B cell (primary cell): Measurements from ENCODE around the gene CNTN4. TPM values are rescaled to one million over a fixed set of nuclear protein-coding genes. Genes with fewer than 3 reads are reported as not detected.

Experiments used
- ATAC-seq: fragments of 200-7000 bp; cut with Tn5 transposase; one replicate; pipeline ENCODE4 v1.10.0; 2021; ENCODE audit warnings: low read depth, mild to moderate bottlenecking, moderate number of reproducible peaks, moderate library complexity
- CTCF ChIA-PET: fragments of 350-600 bp; sonication (Branson Sonifier 250); formaldehyde crosslinking; loops from one replicate; lab custom pipeline; 2021; ENCODE audit warnings: antibody characterized with exemption, inconsistent platforms; lab: Charles Lee
- POLR2A ChIA-PET: fragments of 350-600 bp; sonication (Branson Sonifier 250); formaldehyde crosslinking; loops from one replicate; lab custom pipeline; 2021; ENCODE audit warnings: antibody characterized with exemption; lab: Charles Lee
- DNase-seq: peaks from one replicate; pipeline ENCODE4 v3.0.0; 2013
- H2AFZ ChIP-seq: 2 replicates; pipeline ENCODE4 v1.6.1; 2012; ENCODE audit warnings: mild to moderate bottlenecking, low read depth, low read length; ENCODE audit not compliant: insufficient read depth, poor library complexity, severe bottlenecking
- H3K27ac ChIP-seq, 2 donors: 1 replicate in 1 of 2; 2 replicates in 1 of 2; pipeline ENCODE4 v1.5.1; 2012 to 2013; ENCODE audit warnings: low read length in 2 of 2, mild to moderate bottlenecking in 2 of 2, moderate library complexity in 1 of 2
- H3K27me3 ChIP-seq, 4 experiments: fragments of 200-600 bp in 1 of 4; sonication (generic) in 1 of 4; replicated peaks in 1 of 4; 1 replicate in 2 of 4; 2 replicates in 2 of 4; pipeline versions ENCODE4 v1.6.1 to v1.7.0; 2013 to 2016; ENCODE audit warnings: low read length in 3 of 4, mild to moderate bottlenecking in 2 of 4, mixed read lengths in 1 of 4, moderate library complexity in 1 of 4; ENCODE audit not compliant: insufficient read depth in 4 of 4, control insufficient read depth in 3 of 4; ENCODE audit errors: control extremely low read depth in 1 of 4
- H3K36me3 ChIP-seq, 2 experiments: replicated peaks in 1 of 2; 1 replicate in 1 of 2; 2 replicates in 1 of 2; pipeline versions ENCODE4 v1.6.1 to v1.7.1; 2013; ENCODE audit warnings: low read length in 1 of 2; ENCODE audit not compliant: insufficient read depth in 2 of 2, control insufficient read depth in 1 of 2; ENCODE audit errors: control extremely low read depth in 1 of 2, extremely low read depth in 1 of 2
- H3K4me1 ChIP-seq, 2 donors: fragments of 200-600 bp in 1 of 2; sonication (generic) in 1 of 2; 1 replicate in 1 of 2; 2 replicates in 1 of 2; pipeline versions ENCODE4 v1.5.1 to v1.6.1; 2013 to 2017; ENCODE audit warnings: low read length in 2 of 2; ENCODE audit not compliant: control insufficient read depth in 2 of 2, insufficient read depth in 2 of 2
- H3K4me2 ChIP-seq: replicated peaks from 2 replicates; pipeline ENCODE3; 2012; ENCODE audit warnings: mild to moderate bottlenecking, low read depth, low read length; ENCODE audit not compliant: poor library complexity, severe bottlenecking
- H3K4me3 ChIP-seq, 5 experiments: fragments of 200-600 bp in 1 of 5; sonication (generic) in 1 of 5; 1 replicate in 3 of 5; 2 replicates in 2 of 5; pipeline versions ENCODE4 v1.5.1 to v1.7.0; 2011 to 2016; ENCODE audit warnings: low read length in 4 of 5, mild to moderate bottlenecking in 4 of 5, low read depth in 2 of 5, control low read depth in 1 of 5, moderate library complexity in 1 of 5; ENCODE audit not compliant: insufficient read depth in 1 of 5; ENCODE audit errors: control extremely low read depth in 1 of 5, extremely low read depth in 1 of 5
- H3K79me2 ChIP-seq: fragments of 200-600 bp; sonication (generic); one replicate; pipeline ENCODE4 v1.6.0; 2016; ENCODE audit warnings: low read length; ENCODE audit not compliant: control insufficient read depth, insufficient read depth
- H3K9ac ChIP-seq: fragments of 200-600 bp; sonication (generic); 2 replicates; pipeline ENCODE4 v1.6.1; 2017; ENCODE audit warnings: mild to moderate bottlenecking, low read length, moderate library complexity
- H3K9me3 ChIP-seq, 3 donors: one replicate each; pipeline versions ENCODE4 v1.6.1 to v1.7.1; 2013; ENCODE audit warnings: low read length in 2 of 3; ENCODE audit not compliant: control insufficient read depth in 2 of 3, insufficient read depth in 1 of 3; ENCODE audit errors: control extremely low read depth in 1 of 3
- H4K20me1 ChIP-seq: 2 replicates; pipeline ENCODE4 v1.6.0; 2012; ENCODE audit warnings: mild to moderate bottlenecking, low read length; ENCODE audit not compliant: insufficient read depth, control insufficient read depth, poor library complexity, severe bottlenecking
- H3K27ac Mint-ChIP-seq: one replicate; pipeline ENCODE4 v1.8.0; 2021; ENCODE audit warnings: mixed read lengths
- H3K27me3 Mint-ChIP-seq: one replicate; pipeline ENCODE4 v1.8.0; 2021; ENCODE audit warnings: mixed read lengths
- H3K4me1 Mint-ChIP-seq: one replicate; pipeline ENCODE4 v1.8.0; 2021; ENCODE audit warnings: mixed read lengths
- H3K4me3 Mint-ChIP-seq: one replicate; pipeline ENCODE4 v1.8.0; 2021; ENCODE audit warnings: mixed read lengths
- H3K9me3 Mint-ChIP-seq: one replicate; pipeline ENCODE4 v1.8.0; 2022; ENCODE audit warnings: mixed read lengths; ENCODE audit not compliant: insufficient read depth
- EZH2 ChIP-seq: IDR thresholded peaks from 2 replicates; pipeline ENCODE4 v1.6.1; 2012; ENCODE audit warnings: borderline replicate concordance, low read depth, mild to moderate bottlenecking, moderate library complexity, low read length; ENCODE audit not compliant: insufficient read depth, poor library complexity, severe bottlenecking
- WGBS: methylation state at CpG from one replicate; pipeline ENCODE4 v1.1.5; 2013; ENCODE audit warnings: missing lambda C conversion rate; ENCODE audit not compliant: insufficient coverage; 5-methylcytosine and 5-hydroxymethylcytosine counted together
- intact Hi-C: fragments of 100-400 bp; cut with micrococcal nuclease; formaldehyde crosslinking; loops from one replicate; pipeline ENCODE4 v1.10.0; 2022
- polyA plus RNA-seq: library from polyadenylated mRNA; depleted of rRNA; stranded (reverse); fragments of >200 nt; gene quantifications from 2 replicates; pipeline ENCODE4 v1.2.3, GENCODE V29; 2012
- total RNA-seq, 2 donors: library from RNA; stranded (reverse); fragments of 120-200 nt in 1 of 2; gene quantifications; 1 replicate in 1 of 2; 2 replicates in 1 of 2; pipeline versions ENCODE4 v1.2.3 to v1.2.4, GENCODE V29; 2013 to 2022
- TF ChIP-seq, protein P1 (sequence below): fragments of 200-600 bp; IDR thresholded peaks from one replicate; pipeline ENCODE4 v1.8.0; 2022; ENCODE audit warnings: antibody characterized with exemption, mild to moderate bottlenecking

CNTN4 gene
- total and polyA plus RNA-seq, 2 donors (not counting 1 experiment from before 2014, with no cell fraction given), result 0.05 TPM; not detected in 1

DNA sequence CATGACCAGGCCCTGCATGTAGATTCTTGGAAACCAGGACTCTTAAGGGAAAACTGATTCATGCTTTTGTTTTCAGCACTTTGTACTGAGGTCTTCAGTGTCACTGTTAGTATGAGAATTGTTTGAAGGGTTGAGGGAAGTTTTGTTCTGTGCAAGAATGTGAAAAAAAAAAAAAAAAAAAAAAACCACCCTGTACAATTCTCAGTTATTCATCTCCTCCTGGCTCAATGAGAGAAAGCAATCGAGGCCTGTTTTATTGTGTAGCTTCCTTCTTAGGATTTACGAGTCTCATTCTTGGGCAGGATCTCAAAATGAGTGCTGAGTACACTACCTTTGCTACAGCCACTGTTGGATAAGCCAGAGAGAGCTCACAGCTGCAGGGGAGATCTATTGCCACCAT, 469.5 kb downstream of the CNTN4 start:
- H3K9me3 Mint-ChIP-seq, result peaks cover 2% of the 10 kb centered on the region
- no peak overlapping the region for H3K9ac ChIP-seq
- H3K9me3 ChIP-seq, result peaks cover 0 to 5% (median 0%) of the 10 kb centered on the region in 3 donors
- H3K27me3 Mint-ChIP-seq, result no peaks in the 10 kb centered on the region
- H3K79me2 ChIP-seq, result no peaks in the 10 kb centered on the region
- no peak for DNase-seq
- H2AFZ ChIP-seq, result no peak overlapping the region
- POLR2A ChIA-PET, result no interaction called here
- no peak for ATAC-seq
- CTCF ChIA-PET, result no interaction called here
- 62% methylated on average over 2 of the region's 2 CpGs for WGBS
- H3K4me3 ChIP-seq, result no peak overlapping the region
- no peaks in the 10 kb centered on the region for H3K4me1 ChIP-seq
- H3K27ac ChIP-seq, result no peak overlapping the region
- TF ChIP-seq, protein P1, sequence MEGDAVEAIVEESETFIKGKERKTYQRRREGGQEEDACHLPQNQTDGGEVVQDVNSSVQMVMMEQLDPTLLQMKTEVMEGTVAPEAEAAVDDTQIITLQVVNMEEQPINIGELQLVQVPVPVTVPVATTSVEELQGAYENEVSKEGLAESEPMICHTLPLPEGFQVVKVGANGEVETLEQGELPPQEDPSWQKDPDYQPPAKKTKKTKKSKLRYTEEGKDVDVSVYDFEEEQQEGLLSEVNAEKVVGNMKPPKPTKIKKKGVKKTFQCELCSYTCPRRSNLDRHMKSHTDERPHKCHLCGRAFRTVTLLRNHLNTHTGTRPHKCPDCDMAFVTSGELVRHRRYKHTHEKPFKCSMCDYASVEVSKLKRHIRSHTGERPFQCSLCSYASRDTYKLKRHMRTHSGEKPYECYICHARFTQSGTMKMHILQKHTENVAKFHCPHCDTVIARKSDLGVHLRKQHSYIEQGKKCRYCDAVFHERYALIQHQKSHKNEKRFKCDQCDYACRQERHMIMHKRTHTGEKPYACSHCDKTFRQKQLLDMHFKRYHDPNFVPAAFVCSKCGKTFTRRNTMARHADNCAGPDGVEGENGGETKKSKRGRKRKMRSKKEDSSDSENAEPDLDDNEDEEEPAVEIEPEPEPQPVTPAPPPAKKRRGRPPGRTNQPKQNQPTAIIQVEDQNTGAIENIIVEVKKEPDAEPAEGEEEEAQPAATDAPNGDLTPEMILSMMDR, result no peak
- no peak for TF ChIP-seq EZH2
- intact Hi-C loops, result no loop called here
- no peaks in the 10 kb centered on the region for H3K4me1 Mint-ChIP-seq
- H3K27me3 ChIP-seq, result no peaks in the 10 kb centered on the region
- H3K27ac Mint-ChIP-seq, result no peak overlapping the region
- H3K4me3 Mint-ChIP-seq, result no peak overlapping the region
- no peaks in the 10 kb centered on the region for H3K36me3 ChIP-seq
- no peaks in the 10 kb centered on the region for H4K20me1 ChIP-seq
- H3K4me2 ChIP-seq, result no peak overlapping the region

DNA sequence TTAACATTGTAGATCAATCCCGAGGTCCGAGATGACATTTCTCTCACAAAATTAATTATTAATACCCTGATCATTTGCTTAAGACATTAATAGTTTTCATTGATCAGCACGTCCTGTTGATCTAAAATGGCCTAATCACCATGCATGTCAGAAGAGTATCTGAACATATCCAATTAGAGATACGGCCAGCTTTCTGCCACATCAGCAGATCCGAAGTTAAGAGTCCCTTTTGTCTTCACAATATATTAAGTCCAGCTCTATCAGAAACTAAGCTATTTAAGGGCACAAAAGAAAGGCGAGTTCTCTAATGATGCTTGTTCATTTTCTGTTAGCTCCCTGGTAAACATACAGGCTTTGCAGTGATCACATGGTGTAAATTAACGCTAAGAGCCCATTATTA, 470.3 kb downstream of the CNTN4 start:
- H3K79me2 ChIP-seq, result no peaks in the 10 kb centered on the region
- no peaks in the 10 kb centered on the region for H4K20me1 ChIP-seq
- H3K9me3 ChIP-seq, result peaks cover 0 to 5% (median 0%) of the 10 kb centered on the region in 3 donors
- intact Hi-C loops, result no loop called here
- no peak overlapping the region for H3K4me2 ChIP-seq
- Mint-ChIP-seq H3K27me3 (no peaks in the 10 kb centered on the region), H3K27ac (no peak overlapping the region), H3K9me3 (peaks cover 2% of the 10 kb centered on the region), H3K4me1 (no peaks in the 10 kb centered on the region), H3K4me3 (no peak overlapping the region)
- no peaks in the 10 kb centered on the region for H3K36me3 ChIP-seq
- no peak overlapping the region for H3K4me3 ChIP-seq
- over 99% methylated on average over 6 of the region's 7 CpGs for WGBS
- H3K9ac ChIP-seq, result no peak overlapping the region
- no peak for ATAC-seq
- H3K27me3 ChIP-seq, result no peaks in the 10 kb centered on the region
- no peak for DNase-seq
- TF ChIP-seq EZH2, result no peak
- TF ChIP-seq, protein P1, result no peak
- CTCF ChIA-PET, result no interaction called here
- POLR2A ChIA-PET, result no interaction called here
- H3K27ac ChIP-seq, result no peak overlapping the region
- no peaks in the 10 kb centered on the region for H3K4me1 ChIP-seq
- no peak overlapping the region for H2AFZ ChIP-seq
